Brain pericyte (primary cell): ENCODE measurements around the gene NXN.
"Not testable (repeated sequence)": the region's sequence is repeated elsewhere in the genome, so short reads cannot be mapped to it uniquely, and the experiment has no call there.

Source experiments
- DNase-seq: peaks from one replicate; pipeline ENCODE4 v3.0.0-alpha.2; 2012; ENCODE audit warnings: low read depth, low spot score

The NXN gene

DNA sequence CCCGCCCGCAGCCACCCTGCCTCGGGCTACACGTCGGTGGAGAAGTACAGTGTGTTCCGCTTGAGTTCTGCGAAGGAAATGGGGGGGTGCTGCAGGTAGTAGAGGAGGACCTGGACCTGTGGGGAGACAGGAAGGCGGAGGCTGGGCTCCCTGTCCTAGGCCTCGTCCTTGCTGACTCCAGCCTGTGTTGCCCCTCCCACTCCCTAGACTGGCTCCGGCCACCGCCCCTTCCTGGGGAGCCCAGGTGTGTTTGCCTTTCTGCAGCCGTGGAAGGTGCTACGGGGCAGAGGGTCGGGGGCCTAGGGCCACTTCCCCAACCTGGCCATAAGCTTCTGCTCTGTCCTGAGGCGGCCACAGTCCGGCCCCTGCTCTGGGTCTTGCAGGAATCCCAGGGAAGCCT lies 26.5 kb upstream of the NXN start:
- no peak for DNase-seq

DNA sequence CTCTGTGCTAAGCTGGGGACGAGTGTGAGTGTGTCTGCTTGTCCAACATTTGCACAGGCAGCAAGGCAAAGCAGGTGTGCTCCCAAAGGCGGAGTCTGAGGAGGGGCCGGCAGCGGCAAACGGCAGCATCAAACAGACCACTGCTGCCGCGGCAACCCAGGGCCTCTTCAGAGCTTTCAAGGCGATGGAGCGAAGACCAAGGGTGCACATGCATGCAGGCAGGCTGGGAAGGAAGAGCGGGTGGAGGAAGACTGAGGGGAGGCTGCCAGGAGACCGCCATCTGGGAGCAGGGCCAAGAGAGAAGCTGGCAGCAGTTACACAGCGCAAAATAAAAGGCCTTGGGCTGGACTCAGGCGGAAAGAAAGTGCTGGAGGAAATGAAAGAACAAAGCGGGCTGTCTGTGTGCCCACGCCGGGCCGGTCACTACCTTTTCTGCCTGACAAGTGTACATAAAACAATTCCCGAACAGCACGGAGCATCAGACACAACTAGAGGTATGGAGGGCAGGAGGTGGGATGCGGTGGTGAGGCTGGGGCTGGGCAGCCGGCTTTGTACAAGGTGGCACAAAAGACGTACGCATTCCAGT lies 25.9 kb upstream of the NXN start:
- DNase-seq, result no peak

GRCh38 chr17:1004769-1005295 lies 25.3 kb upstream of the NXN start:
- no peak for DNase-seq

DNA sequence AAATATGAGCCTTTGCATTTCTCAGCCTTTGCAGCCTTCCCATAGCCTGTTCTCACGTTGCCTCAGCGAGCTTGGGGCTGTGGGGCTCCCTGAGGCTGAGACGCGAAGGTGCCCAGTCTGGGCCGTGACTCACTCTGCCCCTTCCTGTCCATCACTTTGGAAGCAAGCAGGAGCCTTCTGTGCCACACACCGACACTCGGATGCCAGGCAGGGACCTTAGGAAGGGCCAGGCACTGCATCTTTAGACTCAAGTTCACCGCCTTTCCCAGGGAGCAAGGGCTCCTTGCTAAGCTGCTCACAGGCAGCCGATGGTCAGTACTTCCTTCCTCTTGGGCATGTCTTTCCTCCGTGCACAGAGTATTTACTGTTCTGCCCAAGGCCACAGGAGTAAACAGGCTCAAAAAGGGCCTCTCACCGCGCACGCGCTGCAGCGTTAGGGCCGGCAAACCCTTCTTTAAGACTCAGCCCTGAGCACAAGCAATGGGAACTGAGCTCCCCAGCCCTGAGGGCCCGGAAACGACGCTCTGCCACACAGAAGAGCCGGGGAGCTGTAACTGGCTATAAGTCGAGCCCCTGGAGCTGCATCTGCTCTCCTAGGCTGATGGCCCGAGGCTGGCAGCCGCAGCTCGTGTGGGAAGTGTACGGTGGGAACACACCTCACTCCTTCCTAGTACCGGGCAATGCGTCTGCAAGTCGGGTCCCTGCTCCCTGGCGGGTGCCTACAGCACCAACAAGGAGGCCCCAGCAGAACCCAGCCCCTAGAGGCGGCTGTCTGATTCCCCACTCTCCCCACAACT lies 24.6 kb upstream of the NXN start:
- no peak for DNase-seq

DNA sequence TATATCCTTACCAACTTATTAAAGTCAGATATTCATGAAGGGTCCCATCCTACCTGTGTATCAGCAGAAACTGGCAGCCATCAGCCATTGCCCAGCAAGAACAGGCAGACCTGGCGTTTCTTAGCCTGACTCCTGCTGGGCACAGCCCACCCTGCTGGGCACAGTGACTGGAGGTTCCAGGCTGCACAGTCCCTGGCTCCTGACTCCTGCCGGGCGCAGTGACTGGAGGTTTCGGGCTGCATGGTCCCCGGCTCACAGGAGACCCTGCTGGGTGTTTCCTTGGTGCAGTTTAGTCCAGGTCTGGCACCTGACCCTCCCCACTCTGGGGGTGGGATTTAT lies 24.0 kb upstream of the NXN start:
- no peak for DNase-seq

- DNase-seq, result peak; percentile 77
Observed at GRCh38 chr17:1002771-1003555, 23.4 kb upstream of the NXN start.

DNA sequence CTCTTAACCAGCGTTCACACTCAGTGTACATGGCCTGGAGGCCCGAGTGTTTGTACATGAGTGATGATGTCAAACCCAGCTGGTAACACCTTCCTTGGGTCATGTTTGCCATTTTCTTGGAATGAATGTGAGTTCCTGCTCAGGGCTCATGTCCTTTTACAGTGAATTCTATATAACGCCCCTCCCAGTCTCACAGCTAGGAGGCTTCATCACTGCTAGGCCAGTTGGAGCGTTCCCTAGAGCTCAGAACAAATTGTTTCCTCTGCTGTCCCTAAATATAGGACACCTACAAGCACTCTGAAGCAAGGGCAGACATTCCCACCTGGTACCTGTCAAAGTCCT lies 22.8 kb upstream of the NXN start:
- DNase-seq, result no peak

GRCh38 chr17:1001640-1002411 lies 22.2 kb upstream of the NXN start:
- DNase-seq, result peak; percentile 77

DNA sequence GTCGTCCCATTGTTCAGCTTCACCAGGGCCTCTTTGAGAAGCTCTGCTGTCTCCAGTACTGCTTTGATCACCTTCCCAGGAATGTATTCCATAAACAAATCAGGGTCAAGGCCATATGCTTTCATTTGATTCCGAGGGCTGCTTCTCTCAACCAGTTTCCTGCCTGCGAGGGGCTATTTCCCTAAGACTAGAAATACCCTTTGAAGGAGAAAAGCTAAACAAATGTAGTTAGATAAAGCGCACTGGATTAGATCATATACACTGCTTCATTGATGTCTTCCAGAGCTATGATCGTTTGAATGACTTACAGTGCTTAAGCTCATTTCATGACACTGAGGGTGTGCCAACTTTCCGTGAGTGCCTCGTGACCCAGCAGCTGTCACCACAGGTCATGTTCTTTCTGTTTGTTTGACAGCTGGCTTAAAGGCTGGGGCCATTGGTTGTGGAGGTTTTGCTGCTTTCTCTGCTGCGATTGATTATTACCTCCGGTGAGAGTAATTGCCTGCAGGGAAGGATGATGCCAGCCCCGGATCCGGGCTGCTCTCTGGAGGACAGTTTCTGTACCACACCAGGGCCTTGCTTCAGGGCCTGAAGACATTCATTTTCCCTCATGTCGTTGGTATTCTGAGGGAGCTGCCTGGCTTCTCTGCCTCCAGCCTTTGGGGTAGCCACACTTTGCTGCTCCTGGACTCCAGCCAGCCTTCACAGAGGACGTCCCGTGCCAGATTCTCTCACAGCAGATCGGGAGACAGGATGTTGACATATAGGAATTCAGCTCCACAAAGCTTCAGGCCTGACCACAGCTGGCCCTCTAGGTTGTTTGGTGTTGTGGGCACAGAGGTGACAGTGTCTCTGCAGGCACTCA lies 21.3 kb upstream of the NXN start:
- DNase-seq, result no peak

DNA sequence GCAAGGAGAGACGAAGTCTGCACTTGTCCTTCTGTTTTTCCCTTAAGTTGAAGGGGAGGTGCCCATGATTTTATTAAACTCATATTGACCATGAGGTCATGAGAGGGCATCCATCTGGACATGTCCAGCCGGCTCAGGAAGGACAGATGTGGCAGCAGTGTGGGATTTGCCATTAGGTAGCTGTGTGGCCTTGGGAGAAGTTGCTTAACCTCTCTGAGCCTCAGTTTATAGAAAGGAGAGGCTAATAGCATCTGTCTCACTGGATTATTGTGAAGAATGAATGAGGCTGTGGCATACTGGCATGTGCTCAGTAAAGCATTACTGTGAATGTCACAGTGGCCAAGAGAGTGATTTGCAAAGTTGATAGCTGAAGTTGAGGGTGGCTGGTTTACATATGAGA lies 18.5 kb upstream of the NXN start:
- no peak for DNase-seq

GRCh38 chr17:996554-997344 lies 17.2 kb upstream of the NXN start, which contains the start of gene TIMM22:
TIMM22 (plus strand) TSS chr17:997129; CDS start chr17:997143, 14 bp downstream.
- peak; percentile 91 for DNase-seq

- not testable (repeated sequence) for DNase-seq
Observed at GRCh38 chr17:995324-995723, 15.7 kb upstream of the NXN start.

DNA sequence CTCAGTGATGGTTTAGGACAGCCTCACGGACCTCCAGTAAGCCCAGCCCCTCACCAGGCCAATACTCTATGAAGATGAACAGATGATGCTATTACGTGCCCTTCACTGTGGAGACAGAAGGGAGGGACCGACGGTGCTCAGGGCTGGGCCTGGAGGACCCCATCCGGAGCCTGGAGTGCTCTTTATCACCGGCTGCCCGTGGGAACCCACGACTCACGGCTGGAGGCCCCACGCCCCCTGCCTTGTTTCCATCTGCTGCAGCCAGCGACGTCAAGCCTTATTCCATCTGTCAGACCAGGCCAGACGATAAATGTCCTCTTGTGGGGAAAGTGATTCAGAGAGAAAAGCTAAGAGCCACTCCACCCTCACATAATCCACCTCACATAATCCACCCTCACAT lies 13.4 kb upstream of the NXN start:
- no peak for DNase-seq

DNA sequence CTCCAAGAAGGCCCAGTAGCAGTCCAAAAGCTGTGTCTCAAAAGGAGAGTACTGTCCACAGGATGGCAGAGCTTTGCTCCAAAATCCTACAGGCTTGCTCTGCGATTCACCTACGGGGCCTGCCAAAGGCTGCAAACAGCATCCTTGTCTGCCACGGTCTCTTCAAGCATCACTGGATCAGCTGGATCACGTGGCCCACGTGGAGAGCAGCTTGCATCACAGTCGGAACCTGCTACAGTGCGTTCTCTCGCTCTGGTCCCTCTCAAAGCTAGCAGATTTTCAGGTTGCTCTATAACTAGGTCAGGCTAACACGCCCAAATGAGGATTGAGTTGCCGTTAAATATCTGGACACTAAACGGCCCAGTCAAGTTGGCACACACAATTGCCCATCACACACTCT lies 9.0 kb upstream of the NXN start:
- no peak for DNase-seq

DNA sequence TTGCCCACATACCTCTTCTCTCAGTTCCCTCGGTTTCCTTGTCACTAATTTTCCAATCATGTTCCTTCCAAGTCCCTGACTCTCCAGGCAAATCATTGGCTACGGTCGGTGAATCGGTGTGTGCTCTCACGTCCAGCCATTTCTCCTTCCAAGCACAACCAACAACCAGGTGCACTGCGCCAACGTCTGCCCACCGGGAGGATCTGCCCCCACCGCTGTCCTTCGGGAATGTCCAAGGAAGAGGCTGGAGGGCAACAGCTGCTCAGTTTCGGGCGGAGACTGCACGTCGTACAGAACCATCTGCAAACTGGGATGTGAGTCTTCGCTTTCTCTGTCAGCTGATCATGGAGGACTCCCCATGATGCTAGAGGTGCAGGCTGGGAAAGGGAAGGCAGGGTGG lies 8.4 kb upstream of the NXN start:
- no peak for DNase-seq

- no peak for DNase-seq
Observed at GRCh38 chr17:986322-986929, 6.8 kb upstream of the NXN start.

GRCh38 chr17:983921-984320 lies 4.3 kb upstream of the NXN start:
- no peak for DNase-seq

DNA sequence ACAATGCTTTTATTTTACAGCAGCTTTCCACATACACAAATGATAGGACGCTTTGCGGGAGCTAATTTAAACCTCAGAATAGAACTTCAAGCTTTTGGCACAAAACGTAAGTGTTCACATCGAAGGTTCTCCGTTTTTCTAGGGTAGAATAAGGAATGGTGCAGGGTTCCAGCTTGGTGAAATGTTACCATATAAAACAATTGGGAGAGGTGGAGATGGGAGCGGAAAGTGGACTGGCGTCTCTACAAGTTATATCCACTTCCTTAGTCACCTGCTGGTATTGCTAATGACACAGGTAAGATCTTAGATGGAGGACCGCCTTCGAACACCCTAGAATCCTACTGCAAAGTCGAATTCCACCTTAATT lies 1.7 kb upstream of the NXN start:
- DNase-seq, result no peak

- DNase-seq, result no peak
Observed at GRCh38 chr17:980406-981291, 1.1 kb upstream of the NXN start.
